Motor neuron (in vitro differentiated cells): ENCODE data around the gene MAP2K3. TPM values are rescaled to one million over a fixed set of nuclear protein-coding genes. Genes with fewer than 3 reads are reported as not detected.

ENCODE experiments used
- ATAC-seq, 8 experiments: fragments of 200-7000 bp; cut with Tn5 transposase; replicated peaks in 6 of 8; 2 replicates each; pipeline ENCODE4 v1.8.0; 2021; ENCODE audit warnings: mild to moderate bottlenecking in 8 of 8, moderate library complexity in 8 of 8
- H3K27ac ChIP-seq, 2 donors: fragments of 250-450 bp; sonication (Bioruptor Pico); 2 replicates each; pipeline ENCODE4 v1.9.0; 2021; ENCODE audit warnings: antibody characterized with exemption in 2 of 2, mild to moderate bottlenecking in 2 of 2, moderate library complexity in 1 of 2
- H3K4me1 ChIP-seq, 2 donors: fragments of 250-450 bp; sonication (Bioruptor Pico); replicated peaks in 1 of 2; 2 replicates each; pipeline ENCODE4 v1.6.1; 2021; ENCODE audit warnings: antibody characterized with exemption in 2 of 2, mild to moderate bottlenecking in 2 of 2, moderate library complexity in 1 of 2
- H3K4me3 ChIP-seq, 5 donors: fragments of 250-450 bp; sonication (Bioruptor Pico); 2 replicates each; pipeline ENCODE4 v1.9.0; 2021; ENCODE audit warnings: antibody characterized with exemption in 5 of 5, mild to moderate bottlenecking in 5 of 5, moderate library complexity in 4 of 5
- WGBS, 10 experiments: fragments of 450-650 bp; shearing (Covaris generic); methylation state at CpG; one replicate each; pipeline ENCODE4 v1.0.0; 2022; 5-methylcytosine and 5-hydroxymethylcytosine counted together
- in situ Hi-C, 9 experiments: fragments of 400-800 bp; cut with MboI; loops; one replicate each; pipeline ENCODE4 v1.15.0; 2021; ENCODE audit warnings: low sequenced_read_pairs in 9 of 9, low pct_unique_long_range_greater_than_20kb in 2 of 9; ENCODE audit not compliant: unreplicated experiment in 9 of 9
- total RNA-seq, 8 experiments: library from RNA; unstranded; fragments of 300-600 nt; gene quantifications; 2 replicates each; pipeline versions ENCODE4 v1.2.3 to v1.2.4, GENCODE V29; 2022

MAP2K3 gene
- total RNA-seq, 8 experiments from 2014 or later, result 3.8 to 41.7 (median 6.7) TPM

DNA sequence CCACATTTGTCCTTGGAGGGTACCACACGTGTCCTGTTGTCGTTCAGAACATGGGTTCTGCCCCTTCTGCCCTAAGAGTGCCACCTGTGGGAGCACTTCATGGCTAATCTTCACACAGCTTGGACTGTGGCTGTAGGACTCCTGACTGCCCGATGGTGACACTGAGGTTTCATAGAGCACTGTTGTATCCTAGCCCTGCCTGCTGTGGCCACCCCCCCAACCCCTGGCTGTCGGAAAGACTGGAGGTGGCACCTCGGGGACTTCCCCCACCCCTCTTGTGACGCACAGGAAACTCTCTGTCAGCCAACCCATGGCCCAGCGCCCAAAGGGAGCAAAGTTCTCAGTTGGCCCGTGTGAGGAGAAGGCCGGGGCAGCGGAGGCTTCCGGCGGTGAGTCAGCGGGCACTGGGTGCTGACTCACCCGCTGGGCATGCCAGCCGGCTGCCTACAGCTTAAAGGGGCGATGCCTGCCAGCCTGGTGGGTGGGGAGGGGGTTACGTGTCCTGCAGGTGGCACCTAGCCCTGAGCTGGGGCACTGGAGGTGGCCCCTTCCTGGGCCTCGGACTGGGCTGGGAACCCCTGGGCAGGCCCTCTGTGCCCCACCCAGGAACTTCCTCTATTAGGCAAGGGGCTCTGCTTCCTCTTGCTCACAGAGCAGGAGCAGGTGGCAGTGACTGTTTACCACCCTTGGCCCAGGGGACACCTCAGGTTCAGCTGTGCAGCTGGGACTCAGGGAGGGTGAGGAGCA, 3.4 kb downstream of the MAP2K3 start:
- ATAC-seq, result peak in 3 of 8 experiments; percentile 7 to 20 (median 13)
- Histone ChIP-seq H3K27ac (no peak overlapping the region), H3K4me1 (peaks cover 11 to 15% of the 10 kb centered on the region in 2 donors), H3K4me3 (no peak overlapping the region)
- in situ Hi-C loops, result loop anchor here in 1 of 9 experiments (25.0 kb wide), 1 partner anchor 224 kb away; no protein-coding TSS in a partner anchor
- WGBS, 10 experiments, result 0% methylated on average over 1 of the region's 18 CpGs; no CpG with 5 or more reads in 9 of the 10 experiments

DNA sequence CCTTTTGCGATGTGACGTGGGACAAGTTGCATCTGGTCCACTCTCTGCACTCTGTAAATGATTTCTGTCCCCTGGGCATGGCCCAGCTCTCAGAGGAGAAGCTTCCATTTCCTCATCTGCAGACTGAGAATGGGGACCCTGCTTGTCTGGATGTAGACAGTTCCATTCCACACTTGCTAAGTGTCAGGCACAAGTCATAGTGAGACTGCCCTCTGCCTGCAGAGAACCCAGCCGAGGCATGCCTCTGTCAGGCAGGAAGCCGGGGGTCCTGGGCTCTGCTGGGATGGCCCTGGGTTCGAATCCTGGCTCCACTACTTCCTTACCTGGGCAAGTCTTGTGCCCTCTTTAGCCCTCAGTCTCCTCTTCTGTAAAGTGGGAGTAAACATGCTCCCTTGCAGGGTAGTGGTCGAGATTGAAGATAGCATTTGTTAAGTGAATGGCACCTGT, 4.1 kb downstream of the MAP2K3 start:
- 100% methylated on average over 1 to 3 of the region's 6 CpGs; no CpG with 5 or more reads in 8 of the 10 experiments for WGBS, 10 experiments
- ATAC-seq, result no peak
- no peak overlapping the region for H3K27ac ChIP-seq
- H3K4me1 ChIP-seq, result peaks cover 11 to 15% of the 10 kb centered on the region in 2 donors
- no peak overlapping the region for H3K4me3 ChIP-seq
- in situ Hi-C loops, result loop anchor here in 1 of 9 experiments (25.0 kb wide), 1 partner anchor 224 kb away; no protein-coding TSS in a partner anchor

GRCh38 chr17:21289175-21289901, 4.8 kb downstream of the MAP2K3 start:
- no peak for ATAC-seq
- Histone ChIP-seq H3K27ac (no peak overlapping the region), H3K4me1 (peaks cover 11 to 15% of the 10 kb centered on the region in 2 donors), H3K4me3 (no peak overlapping the region)
- in situ Hi-C loops, result loop anchor here in 1 of 9 experiments (25.0 kb wide), 1 partner anchor 223 kb away; no protein-coding TSS in a partner anchor
- WGBS, 10 experiments, result 20 to 89% methylated on average over 1 to 3 of the region's 11 CpGs; no CpG with 5 or more reads in 8 of the 10 experiments

GRCh38 chr17:21289902-21290571, 5.5 kb downstream of the MAP2K3 start:
- peaks cover 11 to 15% of the 10 kb centered on the region in 2 donors for H3K4me1 ChIP-seq
- H3K27ac ChIP-seq, result no peak overlapping the region
- H3K4me3 ChIP-seq, result no peak overlapping the region
- WGBS, 10 experiments, result 55 to 85% (median 70%) methylated on average over 2 to 6 of the region's 18 CpGs; no CpG with 5 or more reads in 5 of the 10 experiments
- in situ Hi-C loops, result loop anchor here in 1 of 9 experiments (25.0 kb wide), 1 partner anchor 222 kb away; no protein-coding TSS in a partner anchor
- ATAC-seq, result no peak

- no peak for ATAC-seq
- no peak overlapping the region for H3K4me3 ChIP-seq
- peaks cover 9 to 10% of the 10 kb centered on the region in 2 donors for H3K4me1 ChIP-seq
- WGBS, 10 experiments, result 48 to 86% (median 63%) methylated on average over 3 to 9 of the region's 10 CpGs; no CpG with 5 or more reads in 2 of the 10 experiments
- no peak overlapping the region for H3K27ac ChIP-seq
- in situ Hi-C loops, result loop anchor here in 1 of 9 experiments (25.0 kb wide), 1 partner anchor 221 kb away; no protein-coding TSS in a partner anchor
Measured at GRCh38 chr17:21291357-21291756, 6.8 kb downstream of the MAP2K3 start.

- Histone ChIP-seq H3K27ac (no peak overlapping the region), H3K4me1 (peaks cover 4 to 5% of the 10 kb centered on the region in 2 donors), H3K4me3 (no peak overlapping the region)
- in situ Hi-C loops, result loop anchor here in 1 of 9 experiments (25.0 kb wide), 1 partner anchor 220 kb away; no protein-coding TSS in a partner anchor
- 20 to 75% (median 57%) methylated on average over 1 to 11 of the region's 12 CpGs for WGBS, 10 experiments
- ATAC-seq, result no peak
Measured at GRCh38 chr17:21291862-21292261, 7.4 kb downstream of the MAP2K3 start.

GRCh38 chr17:21292867-21293830, 8.6 kb downstream of the MAP2K3 start:
- H3K4me1 ChIP-seq, result peaks cover 0 to 3% of the 10 kb centered on the region in 2 donors
- 52 to 87% (median 78%) methylated on average over 2 to 18 of the region's 20 CpGs; no CpG with 5 or more reads in 1 of the 10 experiments for WGBS, 10 experiments
- no peak overlapping the region for H3K4me3 ChIP-seq
- in situ Hi-C loops, result loop anchor here in 1 of 9 experiments (25.0 kb wide), 1 partner anchor 219 kb away; no protein-coding TSS in a partner anchor
- peak in 3 of 8 experiments; percentile 4 to 8 (median 8) for ATAC-seq
- H3K27ac ChIP-seq, result no peak overlapping the region

- in situ Hi-C loops, result loop anchor here in 1 of 9 experiments (25.0 kb wide), 1 partner anchor 218 kb away; no protein-coding TSS in a partner anchor
- Histone ChIP-seq H3K27ac (no peak overlapping the region), H3K4me3 (no peak overlapping the region), H3K4me1 (peaks cover 0 to 3% of the 10 kb centered on the region in 2 donors)
- no peak for ATAC-seq
- 0 to 65% (median 41%) methylated on average over 1 to 10 of the region's 10 CpGs; no CpG with 5 or more reads in 3 of the 10 experiments for WGBS, 10 experiments
Measured at GRCh38 chr17:21293831-21294210, 9.3 kb downstream of the MAP2K3 start.

DNA sequence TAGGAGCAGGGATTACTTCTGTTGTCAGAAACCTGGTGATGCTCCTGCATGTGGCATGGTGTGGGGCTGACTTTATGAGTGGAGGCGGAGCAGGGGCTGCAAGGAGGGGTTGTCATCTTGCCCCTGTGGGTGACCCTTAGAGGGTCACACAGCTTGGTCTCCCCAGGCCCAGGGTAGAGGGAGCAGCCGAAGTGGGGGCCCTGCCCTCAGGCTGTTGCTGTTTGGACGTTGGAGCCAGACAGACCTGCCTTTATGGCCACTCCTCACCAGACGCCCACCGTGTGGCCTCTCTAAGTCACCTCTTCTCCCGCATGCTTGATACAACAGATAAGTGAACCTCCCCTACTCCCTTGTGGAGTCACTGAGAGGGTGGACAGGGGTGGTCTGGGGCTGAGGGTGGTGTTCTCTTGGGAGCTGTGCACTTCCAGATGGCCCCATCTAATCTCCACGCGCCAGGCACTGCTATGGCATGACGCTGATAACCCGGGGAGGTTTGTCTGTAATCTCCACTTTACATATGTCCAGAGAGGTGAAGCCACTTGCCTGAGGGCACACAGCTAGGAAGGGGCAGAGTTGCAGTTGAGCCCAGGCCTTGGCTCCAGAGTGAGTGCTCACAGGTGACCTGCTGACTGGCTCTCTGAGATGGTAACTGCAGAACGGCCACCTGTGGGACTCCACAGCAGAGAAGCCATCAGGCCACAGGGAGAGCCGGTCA, 10.0 kb downstream of the MAP2K3 start:
- no peak overlapping the region for H3K4me3 ChIP-seq
- ATAC-seq, result no peak
- 44 to 76% (median 64%) methylated on average over 3 to 12 of the region's 12 CpGs; no CpG with 5 or more reads in 3 of the 10 experiments for WGBS, 10 experiments
- in situ Hi-C loops, result loop anchor here in 1 of 9 experiments (25.0 kb wide), 1 partner anchor 218 kb away; no protein-coding TSS in a partner anchor
- no peak overlapping the region for H3K27ac ChIP-seq
- H3K4me1 ChIP-seq, result peaks cover 0 to 3% of the 10 kb centered on the region in 2 donors

GRCh38 chr17:21295036-21295952, 10.8 kb downstream of the MAP2K3 start:
- 39 to 84% (median 64%) methylated on average over 3 to 19 of the region's 19 CpGs; no CpG with 5 or more reads in 2 of the 10 experiments for WGBS, 10 experiments
- in situ Hi-C loops, result loop anchor here in 1 of 9 experiments (25.0 kb wide), 1 partner anchor 217 kb away; no protein-coding TSS in a partner anchor
- ATAC-seq, result peak; percentile 38 to 87 (median 71)
- Histone ChIP-seq H3K27ac (peak overlapping the region; percentile 18 to 35), H3K4me3 (no peak overlapping the region), H3K4me1 (peaks cover 0 to 3% of the 10 kb centered on the region in 2 donors)
